ENCODE data around the gene VPS52. TPM values are rescaled to one million over a fixed set of nuclear protein-coding genes. Genes with fewer than 3 reads are reported as not detected.
A peak's percentile ranks its signal among the peaks of the same experiment; 100 is the strongest.

VPS52 gene
- total RNA-seq, 1 experiment from 2014 or later = 46.2 TPM

- H3F3A ChIP-seq (ENCODE audit: insufficient read depth, low read depth) = peaks cover 21% of the 10 kb centered on the region; the same call in 1 of the 2 replicates
- peaks cover 11% of the 10 kb centered on the region for H3K4me1 ChIP-seq (replicated peaks; ENCODE audit: insufficient read depth)
- no peak overlapping the region for H3K4me2 ChIP-seq
- H2AFZ ChIP-seq = no peak overlapping the region
- no peaks in the 10 kb centered on the region for H4K20me1 ChIP-seq (ENCODE audit: insufficient read depth)
- no peaks in the 10 kb centered on the region for H3K9me3 ChIP-seq (ENCODE audit: insufficient read depth, low read depth)
- H3K79me2 ChIP-seq (ENCODE audit: low read depth) = no peaks in the 10 kb centered on the region
- BruUV-seq (replicated peaks) = no TSS peak
- H3K36me3 ChIP-seq (ENCODE audit: low read depth) = 0 out of 2 replicates have a peak, but pooled peaks cover 8% of the 10 kb centered on the region
- H3K4me3 ChIP-seq = no peak overlapping the region
- no peak for TF ChIP-seq EZH2 (IDR thresholded peaks at IDR 0.05; ENCODE audit: low read depth)
- TF ChIP-seq CTCF (conservative IDR thresholded peaks at IDR 0.05) = no peak
- DNase-seq = no peak
- ChIA-PET CTCF (no interaction called here), POLR2A (ENCODE audit: unreplicated experiment) (no interaction called here)
- no peaks in the 10 kb centered on the region for H3K9me2 ChIP-seq (ENCODE audit: insufficient read depth)
- intact Hi-C loops (cut with micrococcal nuclease; ENCODE audit: unreplicated experiment) = no loop called here
- H3K27ac ChIP-seq = no peak overlapping the region
- 0 out of 2 replicates have a peak, but pooled peaks cover 7% of the 10 kb centered on the region for H3K27me3 ChIP-seq (ENCODE audit: insufficient read depth, low read depth)
Measured at GRCh38 chr6:33211136-33211535, 60.5 kb downstream of the VPS52 start.

GRCh38 chr6:33209856-33210255 is 61.8 kb downstream of the VPS52 start:
- Histone ChIP-seq H4K20me1 (ENCODE audit: insufficient read depth) (no peaks in the 10 kb centered on the region), H3K9me3 (ENCODE audit: insufficient read depth, low read depth) (no peaks in the 10 kb centered on the region), H3K36me3 (ENCODE audit: low read depth) (0 out of 2 replicates have a peak, but pooled peaks cover 8% of the 10 kb centered on the region), H3K4me3 (no peak overlapping the region), H3F3A (ENCODE audit: insufficient read depth, low read depth) (peaks cover 33% of the 10 kb centered on the region; the same call in 1 of the 2 replicates), H3K79me2 (ENCODE audit: low read depth) (no peaks in the 10 kb centered on the region; the same call in 1 of the 2 replicates), H3K27me3 (ENCODE audit: insufficient read depth, low read depth) (no peaks in the 10 kb centered on the region), H3K27ac (no peak overlapping the region), H3K4me1 (replicated peaks; ENCODE audit: insufficient read depth) (peaks cover 24% of the 10 kb centered on the region), H3K4me2 (no peak overlapping the region), H2AFZ (no peak overlapping the region), H3K9me2 (ENCODE audit: insufficient read depth) (no peaks in the 10 kb centered on the region)
- no peak for DNase-seq
- no peak for TF ChIP-seq CTCF (conservative IDR thresholded peaks at IDR 0.05)
- TF ChIP-seq EZH2 (IDR thresholded peaks at IDR 0.05; ENCODE audit: low read depth) = no peak
- no TSS peak for BruUV-seq (replicated peaks)
- CTCF ChIA-PET = interaction anchor here (0.7 kb wide), 1 partner anchor 359 kb away, joined by 3 read pairs; no protein-coding TSS in a partner anchor
- intact Hi-C loops (cut with micrococcal nuclease; ENCODE audit: unreplicated experiment) = loop anchor here (10.0 kb wide), 2 partner anchors 65 to 205 kb away; partner anchors contain the start of genes B3GALT4, CUTA, PHF1 and RPS18
- POLR2A ChIA-PET (ENCODE audit: unreplicated experiment) = interaction anchor here (0.5 kb wide), 1 partner anchor 43 kb away, joined by 6 read pairs; no protein-coding TSS in a partner anchor

- H3K79me2 ChIP-seq (ENCODE audit: low read depth) = peaks cover 3% of the 10 kb centered on the region; the same call in 1 of the 2 replicates
- no peaks in the 10 kb centered on the region for H3K9me2 ChIP-seq (ENCODE audit: insufficient read depth)
- no peaks in the 10 kb centered on the region for H3K9me3 ChIP-seq (ENCODE audit: insufficient read depth, low read depth)
- peak within 1 kb of the TSS; percentile 62 for H3K27ac ChIP-seq
- BruUV-seq (replicated peaks) = TSS peak; percentile 96
- peak within 1 kb of the TSS; percentile 95 for H3K4me2 ChIP-seq
- POLR2A ChIA-PET (ENCODE audit: unreplicated experiment) = interaction anchor here (0.6 to 0.9 kb wide), 4 partner anchors 9 to 370 kb away, joined by 5 to 13 read pairs (median 6); partner anchors contain the start of gene TAP2
- TF ChIP-seq CTCF (conservative IDR thresholded peaks at IDR 0.05) (no peak), EZH2 (IDR thresholded peaks at IDR 0.05; ENCODE audit: low read depth) (no peak)
- intact Hi-C loops (cut with micrococcal nuclease; ENCODE audit: unreplicated experiment) = loop anchor here (10.0 kb wide), 2 partner anchors 66 to 206 kb away; partner anchors contain the start of genes B3GALT4, CUTA, PHF1 and RPS18
- peak within 1 kb of the TSS; percentile 98 for H3K4me3 ChIP-seq
- peak in 1 of 2 experiments; percentile 64 for DNase-seq
- peaks cover 43% of the 10 kb centered on the region; the same call in 1 of the 2 replicates for H3F3A ChIP-seq (ENCODE audit: insufficient read depth, low read depth)
- H3K4me1 ChIP-seq (replicated peaks; ENCODE audit: insufficient read depth) = peaks cover 29% of the 10 kb centered on the region
- peaks cover 13% of the 10 kb centered on the region; the same call in 1 of the 2 replicates for H3K36me3 ChIP-seq (ENCODE audit: low read depth)
- H3K27me3 ChIP-seq (ENCODE audit: insufficient read depth, low read depth) = no peaks in the 10 kb centered on the region
- no peaks in the 10 kb centered on the region for H4K20me1 ChIP-seq (ENCODE audit: insufficient read depth)
- CTCF ChIA-PET = interaction anchor here (0.6 to 0.7 kb wide), 2 partner anchors 40 to 354 kb away, joined by 3 to 8 read pairs; no protein-coding TSS in a partner anchor
- H2AFZ ChIP-seq = peak within 1 kb of the TSS; percentile 98
Measured at GRCh38 chr6:33208091-33208967, 63.3 kb downstream of the VPS52 start, which contains the start of gene RING1. RING1 (plus strand) TSS chr6:33208500; CDS start chr6:33208823, 323 bp downstream.
